WTC11 (cell line): ENCODE measurements around the gene GLRX. TPM values are rescaled to one million over a fixed set of nuclear protein-coding genes. Genes with fewer than 3 reads are reported as not detected.

Experiments
- ATAC-seq: fragments of 200-7000 bp; cut with Tn5 transposase; 2 replicates; pipeline ENCODE4 v1.10.0; 2021; ENCODE audit warnings: mild to moderate bottlenecking, moderate library complexity
- CTCF ChIA-PET: fragments of 300-600 bp; sonication (Branson Sonifier 250); formaldehyde crosslinking; loops from one replicate; lab custom pipeline; 2021; ENCODE audit warnings: antibody characterized with exemption; lab: Charles Lee
- POLR2A ChIA-PET: fragments of 350-600 bp; sonication (Branson Sonifier 250); formaldehyde crosslinking; loops from one replicate; lab custom pipeline; 2021; ENCODE audit warnings: antibody characterized with exemption; lab: Charles Lee
- DNase-seq: peaks from one replicate; pipeline ENCODE4 v3.0.0; 2021; ENCODE audit warnings: low spot score
- H3K27ac Mint-ChIP-seq: 2 replicates; pipeline ENCODE4 v1.8.0; 2021; ENCODE audit warnings: mixed read lengths
- H3K27me3 Mint-ChIP-seq: 2 replicates; pipeline ENCODE4 v1.8.0; 2021; ENCODE audit warnings: low read depth, mild to moderate bottlenecking, moderate library complexity, mixed read lengths
- H3K36me3 Mint-ChIP-seq: 2 replicates; pipeline ENCODE4 v1.8.0; 2021; ENCODE audit warnings: mixed read lengths
- H3K4me1 Mint-ChIP-seq: 2 replicates; pipeline ENCODE4 v1.8.0; 2022; ENCODE audit warnings: mixed read lengths
- H3K4me3 Mint-ChIP-seq: 2 replicates; pipeline ENCODE4 v1.8.0; 2021; ENCODE audit warnings: mild to moderate bottlenecking, moderate library complexity, mixed read lengths
- H3K9me3 Mint-ChIP-seq: 2 replicates; pipeline ENCODE4 v1.8.0; 2021; ENCODE audit warnings: mixed read lengths
- EMX1 ChIP-seq: fragments of 250-450 bp; sonication (Bioruptor Pico); IDR thresholded peaks from 2 replicates; pipeline ENCODE4 v1.8.0; 2021; ENCODE audit warnings: mild to moderate bottlenecking
- ETV6 ChIP-seq: sonication (generic); formaldehyde crosslinking; IDR thresholded peaks from 2 replicates; pipeline ENCODE4 v1.8.1; 2022; ENCODE audit warnings: mild to moderate bottlenecking, missing genetic modification reagents
- MXD4 ChIP-seq: fragments of 250-450 bp; sonication (Bioruptor Pico); IDR thresholded peaks from 2 replicates; pipeline ENCODE4 v1.8.0; 2021; ENCODE audit warnings: mild to moderate bottlenecking, moderate library complexity, borderline replicate concordance
- USF2 ChIP-seq: sonication (generic); formaldehyde crosslinking; IDR thresholded peaks from 2 replicates; pipeline ENCODE4 v1.8.1; 2023; ENCODE audit warnings: mild to moderate bottlenecking, missing genetic modification reagents, moderate library complexity
- ZNF219 ChIP-seq: sonication (generic); formaldehyde crosslinking; IDR thresholded peaks from 2 replicates; pipeline ENCODE4 v1.8.0; 2023; ENCODE audit warnings: missing genetic modification reagents, mild to moderate bottlenecking, borderline replicate concordance
- ZNF425 ChIP-seq: fragments of 250-450 bp; sonication (Bioruptor Pico); conservative IDR thresholded peaks from 2 replicates; pipeline ENCODE4 v1.9.0; 2021; ENCODE audit warnings: mild to moderate bottlenecking
- total RNA-seq: library from RNA; stranded (reverse); gene quantifications from 3 replicates; pipeline ENCODE4 v1.2.3, GENCODE V29; 2021
- TF ChIP-seq, protein P1 (sequence below): sonication (generic); formaldehyde crosslinking; IDR thresholded peaks from 2 replicates; pipeline ENCODE4 v1.8.1; 2023; ENCODE audit warnings: mild to moderate bottlenecking, missing genetic modification reagents
- TF ChIP-seq, protein P2 (sequence below): sonication (generic); formaldehyde crosslinking; IDR thresholded peaks from 2 replicates; pipeline ENCODE4 v1.8.0; 2022; ENCODE audit warnings: missing genetic modification reagents
- TF ChIP-seq, protein P3 (sequence below): fragments of 200-600 bp; IDR thresholded peaks from 2 replicates; pipeline ENCODE4 v1.8.0; 2022; ENCODE audit warnings: antibody characterized with exemption

GLRX gene
- total RNA-seq, 1 experiment from 2014 or later = 15.9 TPM

GRCh38 chr5:95781101-95781583 is 41.4 kb downstream of the GLRX start:
- no peaks in the 10 kb centered on the region for H3K36me3 Mint-ChIP-seq
- CTCF ChIA-PET = interaction anchor here (0.5 to 2.1 kb wide), 39 partner anchors 8 to 562 kb away, joined by 3 to 51 read pairs (median 5); partner anchors contain the start of genes GLRX, RFESD and RHOBTB3
- POLR2A ChIA-PET = interaction anchor here (1.2 kb wide), 1 partner anchor 53 kb away, joined by 6 read pairs; no protein-coding TSS in a partner anchor

More at GRCh38 chr5:95781101-95781583, 41.4 kb downstream of the GLRX start:
- no peak overlapping the region for H3K27ac Mint-ChIP-seq
- peak; percentile 99 for ATAC-seq
- no peak overlapping the region for H3K4me3 Mint-ChIP-seq
- peaks cover 7% of the 10 kb centered on the region; the same call in 1 of the 2 replicates for H3K4me1 Mint-ChIP-seq
- TF ChIP-seq USF2 (CRISPR knock-in tag) = no peak
- TF ChIP-seq, protein P1, sequence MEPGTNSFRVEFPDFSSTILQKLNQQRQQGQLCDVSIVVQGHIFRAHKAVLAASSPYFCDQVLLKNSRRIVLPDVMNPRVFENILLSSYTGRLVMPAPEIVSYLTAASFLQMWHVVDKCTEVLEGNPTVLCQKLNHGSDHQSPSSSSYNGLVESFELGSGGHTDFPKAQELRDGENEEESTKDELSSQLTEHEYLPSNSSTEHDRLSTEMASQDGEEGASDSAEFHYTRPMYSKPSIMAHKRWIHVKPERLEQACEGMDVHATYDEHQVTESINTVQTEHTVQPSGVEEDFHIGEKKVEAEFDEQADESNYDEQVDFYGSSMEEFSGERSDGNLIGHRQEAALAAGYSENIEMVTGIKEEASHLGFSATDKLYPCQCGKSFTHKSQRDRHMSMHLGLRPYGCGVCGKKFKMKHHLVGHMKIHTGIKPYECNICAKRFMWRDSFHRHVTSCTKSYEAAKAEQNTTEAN = no peak
- TF ChIP-seq, protein P2, sequence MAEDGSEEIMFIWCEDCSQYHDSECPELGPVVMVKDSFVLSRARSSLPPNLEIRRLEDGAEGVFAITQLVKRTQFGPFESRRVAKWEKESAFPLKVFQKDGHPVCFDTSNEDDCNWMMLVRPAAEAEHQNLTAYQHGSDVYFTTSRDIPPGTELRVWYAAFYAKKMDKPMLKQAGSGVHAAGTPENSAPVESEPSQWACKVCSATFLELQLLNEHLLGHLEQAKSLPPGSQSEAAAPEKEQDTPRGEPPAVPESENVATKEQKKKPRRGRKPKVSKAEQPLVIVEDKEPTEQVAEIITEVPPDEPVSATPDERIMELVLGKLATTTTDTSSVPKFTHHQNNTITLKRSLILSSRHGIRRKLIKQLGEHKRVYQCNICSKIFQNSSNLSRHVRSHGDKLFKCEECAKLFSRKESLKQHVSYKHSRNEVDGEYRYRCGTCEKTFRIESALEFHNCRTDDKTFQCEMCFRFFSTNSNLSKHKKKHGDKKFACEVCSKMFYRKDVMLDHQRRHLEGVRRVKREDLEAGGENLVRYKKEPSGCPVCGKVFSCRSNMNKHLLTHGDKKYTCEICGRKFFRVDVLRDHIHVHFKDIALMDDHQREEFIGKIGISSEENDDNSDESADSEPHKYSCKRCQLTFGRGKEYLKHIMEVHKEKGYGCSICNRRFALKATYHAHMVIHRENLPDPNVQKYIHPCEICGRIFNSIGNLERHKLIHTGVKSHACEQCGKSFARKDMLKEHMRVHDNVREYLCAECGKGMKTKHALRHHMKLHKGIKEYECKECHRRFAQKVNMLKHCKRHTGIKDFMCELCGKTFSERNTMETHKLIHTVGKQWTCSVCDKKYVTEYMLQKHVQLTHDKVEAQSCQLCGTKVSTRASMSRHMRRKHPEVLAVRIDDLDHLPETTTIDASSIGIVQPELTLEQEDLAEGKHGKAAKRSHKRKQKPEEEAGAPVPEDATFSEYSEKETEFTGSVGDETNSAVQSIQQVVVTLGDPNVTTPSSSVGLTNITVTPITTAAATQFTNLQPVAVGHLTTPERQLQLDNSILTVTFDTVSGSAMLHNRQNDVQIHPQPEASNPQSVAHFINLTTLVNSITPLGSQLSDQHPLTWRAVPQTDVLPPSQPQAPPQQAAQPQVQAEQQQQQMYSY (CRISPR knock-in tag) = no peak
- TF ChIP-seq EMX1 = no peak
- TF ChIP-seq ETV6 (CRISPR knock-in tag) = no peak
- TF ChIP-seq ZNF425 (CRISPR knock-in tag) = no peak
- TF ChIP-seq ZNF219 (CRISPR knock-in tag) = no peak
- TF ChIP-seq, protein P3, sequence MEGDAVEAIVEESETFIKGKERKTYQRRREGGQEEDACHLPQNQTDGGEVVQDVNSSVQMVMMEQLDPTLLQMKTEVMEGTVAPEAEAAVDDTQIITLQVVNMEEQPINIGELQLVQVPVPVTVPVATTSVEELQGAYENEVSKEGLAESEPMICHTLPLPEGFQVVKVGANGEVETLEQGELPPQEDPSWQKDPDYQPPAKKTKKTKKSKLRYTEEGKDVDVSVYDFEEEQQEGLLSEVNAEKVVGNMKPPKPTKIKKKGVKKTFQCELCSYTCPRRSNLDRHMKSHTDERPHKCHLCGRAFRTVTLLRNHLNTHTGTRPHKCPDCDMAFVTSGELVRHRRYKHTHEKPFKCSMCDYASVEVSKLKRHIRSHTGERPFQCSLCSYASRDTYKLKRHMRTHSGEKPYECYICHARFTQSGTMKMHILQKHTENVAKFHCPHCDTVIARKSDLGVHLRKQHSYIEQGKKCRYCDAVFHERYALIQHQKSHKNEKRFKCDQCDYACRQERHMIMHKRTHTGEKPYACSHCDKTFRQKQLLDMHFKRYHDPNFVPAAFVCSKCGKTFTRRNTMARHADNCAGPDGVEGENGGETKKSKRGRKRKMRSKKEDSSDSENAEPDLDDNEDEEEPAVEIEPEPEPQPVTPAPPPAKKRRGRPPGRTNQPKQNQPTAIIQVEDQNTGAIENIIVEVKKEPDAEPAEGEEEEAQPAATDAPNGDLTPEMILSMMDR = peak; percentile 25; the same call in 1 of the 2 replicates
- TF ChIP-seq MXD4 (CRISPR knock-in tag) = no peak
- TF ChIP-seq, all 79 proteins: peak for 1
- Mint-ChIP-seq H3K27me3 (no peaks in the 10 kb centered on the region; the same call in 1 of the 2 replicates), H3K9me3 (no peaks in the 10 kb centered on the region)
- DNase-seq = peak; percentile 77
